Limb (tissue), 2 donors: ENCODE measurements around the gene TRIM40.
"Not testable (repeated sequence)": the region's sequence is repeated elsewhere in the genome, so short reads cannot be mapped to it uniquely, and the experiment has no call there.

Experiments used
- DNase-seq, 2 donors: peaks; one replicate each; pipeline ENCODE4 v3.0.0-alpha.2; 2016; ENCODE audit errors: extremely low spot score in 2 of 2

TRIM40 gene

GRCh38 chr6:30163090-30163917 is 27.4 kb downstream of the TRIM40 start, which contains the start of gene TRIM15:
Gene TRIM15, plus strand, starts transcription at chr6:30163546. Its CDS starts 139 bp downstream, at chr6:30163685.
- DNase-seq: no peak

GRCh38 chr6:30163918-30164654 is 28.1 kb downstream of the TRIM40 start:
- DNase-seq: no peak

- no peak for DNase-seq
Observed at GRCh38 chr6:30164714-30165113, 28.8 kb downstream of the TRIM40 start.

GRCh38 chr6:30165238-30165637 is 29.3 kb downstream of the TRIM40 start:
- DNase-seq: not testable (repeated sequence)

GRCh38 chr6:30167101-30167500 is 31.2 kb downstream of the TRIM40 start:
- DNase-seq: no peak

GRCh38 chr6:30168741-30169140 is 32.8 kb downstream of the TRIM40 start:
- no peak for DNase-seq

DNA sequence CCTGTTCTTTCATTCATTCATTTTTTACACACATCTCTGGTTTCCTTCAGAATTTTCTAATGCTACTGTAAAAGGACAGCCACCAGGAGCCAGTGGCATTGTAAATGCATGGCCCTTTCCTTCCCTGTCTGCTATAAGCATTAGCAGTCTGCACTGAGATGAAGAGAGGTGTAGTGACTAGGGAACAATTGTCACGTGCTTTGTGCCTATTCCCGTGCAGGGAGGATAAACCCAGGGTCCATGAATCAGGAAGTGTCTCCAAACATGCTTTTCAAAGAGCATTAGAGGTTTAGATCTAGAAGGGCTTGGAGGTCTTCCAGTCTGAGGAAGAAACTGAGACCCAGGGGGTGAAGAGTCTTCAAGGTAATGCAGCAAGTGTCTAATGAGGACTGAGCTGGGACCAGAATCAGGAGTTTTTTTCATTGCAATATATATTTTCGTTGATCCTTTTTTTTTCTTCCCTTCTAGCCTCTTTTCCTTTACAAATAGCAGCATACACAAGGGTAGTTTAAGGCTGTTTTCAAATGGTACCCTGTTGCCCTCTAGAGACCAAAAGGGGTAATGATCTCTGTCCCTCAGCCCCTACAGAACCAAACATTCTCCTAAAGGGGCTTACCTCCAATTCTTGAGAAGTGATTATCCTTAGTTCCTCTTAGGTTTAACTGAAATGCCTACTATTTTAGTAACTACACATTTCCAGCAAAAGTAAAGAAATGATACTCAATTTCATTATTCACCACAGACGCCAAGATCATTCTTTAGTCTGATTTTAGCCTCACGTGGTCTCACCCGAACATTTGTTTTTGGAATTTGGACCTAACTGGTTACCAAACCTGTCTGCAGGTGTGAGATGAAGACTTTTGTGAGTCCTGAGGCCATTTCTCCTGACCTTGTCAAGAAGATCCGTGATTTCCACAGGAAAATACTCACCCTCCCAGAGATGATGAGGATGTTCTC is 34.0 kb downstream of the TRIM40 start:
- peak in 1 of 2 donors; percentile 24 for DNase-seq

DNA sequence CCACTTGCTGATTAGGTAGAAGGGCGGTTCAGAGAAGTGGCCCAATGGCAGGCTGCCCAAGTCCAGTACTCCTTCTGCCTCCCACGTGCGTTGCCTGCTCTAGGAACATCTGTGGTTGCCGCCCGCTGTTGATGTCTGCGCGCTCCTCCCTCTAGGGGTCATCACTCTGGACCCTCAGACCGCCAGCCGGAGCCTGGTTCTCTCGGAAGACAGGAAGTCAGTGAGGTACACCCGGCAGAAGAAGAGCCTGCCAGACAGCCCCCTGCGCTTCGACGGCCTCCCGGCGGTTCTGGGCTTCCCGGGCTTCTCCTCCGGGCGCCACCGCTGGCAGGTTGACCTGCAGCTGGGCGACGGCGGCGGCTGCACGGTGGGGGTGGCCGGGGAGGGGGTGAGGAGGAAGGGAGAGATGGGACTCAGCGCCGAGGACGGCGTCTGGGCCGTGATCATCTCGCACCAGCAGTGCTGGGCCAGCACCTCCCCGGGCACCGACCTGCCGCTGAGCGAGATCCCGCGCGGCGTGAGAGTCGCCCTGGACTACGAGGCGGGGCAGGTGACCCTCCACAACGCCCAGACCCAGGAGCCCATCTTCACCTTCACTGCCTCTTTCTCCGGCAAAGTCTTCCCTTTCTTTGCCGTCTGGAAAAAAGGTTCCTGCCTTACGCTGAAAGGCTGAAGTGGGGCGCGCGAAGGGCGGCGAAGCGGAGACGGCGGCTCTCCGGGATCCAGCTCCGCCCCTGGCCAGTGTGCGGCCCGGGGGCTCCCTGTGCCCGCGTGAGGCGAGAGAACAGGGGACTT is 35.9 kb downstream of the TRIM40 start:
- DNase-seq: peak in 1 of 2 donors; percentile 36

DNA sequence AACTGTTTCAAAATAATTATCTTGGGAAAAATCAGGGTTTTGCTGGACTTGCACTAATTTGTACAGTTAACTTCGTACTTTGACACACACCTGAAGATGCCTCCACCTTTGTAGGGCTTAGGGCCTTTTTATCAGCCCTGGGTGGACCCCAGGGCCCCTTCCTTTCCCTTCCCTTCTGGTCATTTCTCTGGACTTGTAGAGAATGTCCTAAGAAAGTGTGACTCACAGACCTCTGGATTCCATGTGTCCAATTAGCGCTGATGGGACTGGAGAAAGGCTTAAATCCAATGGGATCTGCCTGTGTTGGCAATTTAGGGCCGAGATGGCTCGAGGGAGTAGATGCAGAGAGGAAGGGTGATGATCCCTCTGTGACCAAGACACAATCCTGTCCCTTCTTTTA is 36.7 kb downstream of the TRIM40 start:
- DNase-seq: no peak

GRCh38 chr6:30175765-30176164 is 39.8 kb downstream of the TRIM40 start:
- DNase-seq: no peak

DNA sequence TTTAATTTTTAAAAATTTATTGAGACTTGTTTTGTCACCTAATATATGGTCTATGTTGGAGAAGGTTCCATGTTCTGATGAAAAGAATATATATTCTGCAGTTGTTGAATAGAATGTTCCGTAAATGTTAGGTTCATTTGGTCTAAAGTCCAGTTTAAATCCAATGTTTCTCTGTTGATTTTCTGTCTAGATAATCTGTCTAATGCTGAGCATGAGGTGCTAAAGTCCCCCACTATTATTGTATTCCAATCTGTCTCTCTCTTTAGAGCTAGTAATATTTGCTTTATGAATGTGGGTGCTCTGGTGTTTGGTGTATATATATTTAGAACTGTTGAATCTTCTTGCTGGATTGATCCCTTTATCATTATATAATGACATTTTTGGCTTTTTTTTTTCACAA is 42.9 kb downstream of the TRIM40 start:
- DNase-seq: no peak

DNA sequence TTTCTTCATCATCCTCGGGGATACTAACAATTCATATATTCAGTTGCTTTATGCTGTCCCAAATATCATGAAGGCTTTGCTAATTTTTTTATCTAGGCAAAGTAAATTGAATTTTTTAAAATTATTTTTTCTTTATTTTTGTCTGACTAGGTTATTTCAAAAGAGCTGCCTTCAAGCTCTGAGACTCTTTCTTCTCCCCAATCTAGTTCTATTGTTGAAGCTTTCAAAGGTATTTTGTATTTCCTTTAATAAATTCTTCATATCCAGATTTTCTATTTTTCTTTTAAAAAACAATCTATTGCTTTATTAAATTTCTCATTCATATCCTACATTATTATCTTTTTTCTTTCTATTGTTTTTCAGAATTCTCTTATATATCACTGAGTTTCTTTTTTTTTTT is 44.2 kb downstream of the TRIM40 start:
- DNase-seq: no peak

DNA sequence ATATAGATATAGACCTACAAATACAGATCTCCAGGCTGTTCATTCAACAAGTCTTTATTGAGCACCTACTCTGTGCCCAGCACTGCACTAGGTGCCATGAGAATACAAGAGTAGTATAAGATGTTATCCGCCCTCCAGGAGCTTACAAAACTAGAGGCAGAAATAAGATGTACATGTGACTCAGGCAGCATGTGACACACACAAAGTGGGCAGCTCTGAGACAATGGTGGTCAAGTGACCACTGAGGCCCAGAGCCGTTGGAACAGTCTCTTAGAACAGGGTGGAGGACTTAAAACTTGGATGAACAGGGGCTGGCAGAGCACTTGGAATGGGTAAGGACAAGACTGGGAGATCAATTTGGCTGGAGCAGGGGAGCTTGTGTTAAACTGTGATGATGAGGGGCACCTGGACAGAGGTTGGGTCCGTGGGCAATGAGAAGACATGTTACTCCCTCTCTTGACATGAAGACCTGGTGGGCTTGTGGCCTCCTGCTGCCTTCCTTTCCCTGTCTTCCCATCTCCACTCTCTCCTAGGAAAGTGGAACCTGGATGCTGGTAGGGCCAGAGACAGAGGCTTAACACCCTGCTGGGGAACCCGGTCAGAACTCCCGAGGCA is 48.6 kb downstream of the TRIM40 start:
- no peak for DNase-seq

GRCh38 chr6:30185846-30186484 is 50.0 kb downstream of the TRIM40 start:
- no peak for DNase-seq

DNA sequence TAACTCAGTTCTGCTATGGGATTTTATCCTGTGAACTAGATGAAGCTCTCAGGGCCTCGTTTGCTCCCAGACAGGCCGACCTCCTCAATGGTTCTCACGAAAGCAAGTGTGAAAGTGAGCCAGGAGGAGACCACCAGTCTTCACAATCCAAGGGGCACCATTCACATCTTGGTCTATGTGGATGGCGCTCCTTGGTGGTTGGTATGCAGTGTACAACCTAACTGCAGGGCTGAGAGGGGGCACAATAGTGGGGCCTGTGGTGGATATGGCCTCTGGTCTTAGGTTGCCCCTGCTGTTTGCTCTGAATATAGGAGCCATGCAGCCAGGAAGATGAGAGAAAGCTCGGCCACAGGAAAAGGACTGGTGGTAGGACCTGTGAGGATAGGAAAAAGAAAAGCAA is 52.6 kb downstream of the TRIM40 start:
- DNase-seq: no peak

- DNase-seq: no peak
Observed at GRCh38 chr6:30192076-30192475, 56.1 kb downstream of the TRIM40 start.

- DNase-seq: no peak
Observed at GRCh38 chr6:30194797-30195690, 59.1 kb downstream of the TRIM40 start.

GRCh38 chr6:30195951-30196350 is 60.0 kb downstream of the TRIM40 start:
- no peak for DNase-seq

- no peak for DNase-seq
Observed at GRCh38 chr6:30196376-30196775, 60.4 kb downstream of the TRIM40 start.
